ENCODE measurements around the gene CCDC102A. TPM values are rescaled to one million over a fixed set of nuclear protein-coding genes. Genes with fewer than 3 reads are reported as not detected.
A peak's percentile ranks its signal among the peaks of the same experiment; 100 is the strongest.

Gene CCDC102A
- total RNA-seq, 1 donor from 2014 or later, result 5.5 TPM

- intact Hi-C loops (cut with DNase I), result no loop called here
Observed at GRCh38 chr16:57528499-57529390, 7.6 kb downstream of the CCDC102A start.

GRCh38 chr16:57527610-57528360 is 8.6 kb downstream of the CCDC102A start:
- intact Hi-C loops (cut with DNase I), result no loop called here
- no peak for DNase-seq (ENCODE audit: low spot score)

More at GRCh38 chr16:57528499-57529390, 7.6 kb downstream of the CCDC102A start:
- no peak for DNase-seq (ENCODE audit: low spot score)

GRCh38 chr16:57527027-57527426 is 9.3 kb downstream of the CCDC102A start:
- intact Hi-C loops (cut with DNase I), result no loop called here
- no peak for DNase-seq (ENCODE audit: low spot score)

DNA sequence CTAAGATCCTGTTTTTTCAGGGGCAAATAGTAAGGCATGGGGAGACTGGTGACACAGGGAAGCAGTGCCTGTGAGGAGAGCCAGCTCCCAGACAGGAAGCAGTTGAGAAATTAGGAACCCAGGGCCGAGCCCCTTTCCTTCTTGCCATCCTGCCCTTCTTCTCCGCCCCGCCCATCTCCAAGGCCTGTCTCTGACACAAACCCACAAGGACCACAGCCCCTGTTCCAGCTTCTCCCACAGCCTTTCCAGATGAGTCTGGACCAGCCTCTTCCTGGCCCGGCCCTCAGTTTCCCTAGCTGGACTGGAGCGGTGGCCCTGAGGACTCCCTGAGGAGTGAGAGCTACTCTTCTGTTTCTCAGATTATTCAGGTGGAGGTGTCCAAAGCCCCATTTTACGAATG is 9.9 kb downstream of the CCDC102A start:
- intact Hi-C loops (cut with DNase I), result no loop called here
- no peak for DNase-seq (ENCODE audit: low spot score)

DNA sequence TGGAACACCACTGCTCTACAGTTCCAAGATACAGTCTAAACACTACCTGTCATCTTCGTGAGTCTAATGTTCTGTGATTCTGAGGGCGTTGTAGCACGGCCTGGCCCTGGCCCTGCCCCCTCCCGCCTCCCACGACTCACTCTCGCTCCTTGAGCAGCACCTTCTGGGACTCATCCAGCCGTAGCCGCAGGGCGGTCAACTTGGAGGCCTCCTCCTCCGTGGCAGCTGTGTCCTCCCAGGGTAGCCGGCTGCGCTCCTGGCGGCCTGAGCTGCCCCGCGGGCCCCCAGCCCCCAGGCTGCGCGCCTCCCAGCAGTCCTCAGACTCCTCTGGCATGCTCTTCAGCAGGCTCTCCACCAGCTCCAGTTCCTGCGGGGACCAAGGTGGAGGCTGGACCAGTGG is 10.6 kb downstream of the CCDC102A start:
- DNase-seq (ENCODE audit: low spot score), result no peak
- intact Hi-C loops (cut with DNase I), result no loop called here

DNA sequence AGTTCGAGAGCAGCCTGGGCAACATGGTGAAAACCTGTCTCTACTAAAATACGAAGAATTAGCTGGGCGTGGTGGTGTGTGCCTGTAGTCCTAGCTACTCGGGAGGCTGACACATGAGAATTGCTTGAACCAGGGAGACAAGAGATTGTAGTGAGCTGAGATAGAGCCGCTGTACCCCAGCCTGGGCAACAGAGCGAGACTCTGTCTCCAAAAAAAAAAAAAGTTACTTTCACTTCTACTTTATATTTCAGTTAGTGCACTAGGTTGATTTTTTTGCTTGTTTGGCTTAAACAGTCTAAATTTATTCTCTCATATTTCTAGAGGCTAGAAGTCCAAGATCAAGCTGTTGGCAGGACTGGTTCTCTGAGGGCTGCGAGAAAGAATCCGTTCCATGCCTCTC is 13.4 kb downstream of the CCDC102A start:
- intact Hi-C loops (cut with DNase I), result loop anchor here (5.0 kb wide), 1 partner anchor 221 kb away; no protein-coding TSS in a partner anchor
- no peak for DNase-seq (ENCODE audit: low spot score)

DNA sequence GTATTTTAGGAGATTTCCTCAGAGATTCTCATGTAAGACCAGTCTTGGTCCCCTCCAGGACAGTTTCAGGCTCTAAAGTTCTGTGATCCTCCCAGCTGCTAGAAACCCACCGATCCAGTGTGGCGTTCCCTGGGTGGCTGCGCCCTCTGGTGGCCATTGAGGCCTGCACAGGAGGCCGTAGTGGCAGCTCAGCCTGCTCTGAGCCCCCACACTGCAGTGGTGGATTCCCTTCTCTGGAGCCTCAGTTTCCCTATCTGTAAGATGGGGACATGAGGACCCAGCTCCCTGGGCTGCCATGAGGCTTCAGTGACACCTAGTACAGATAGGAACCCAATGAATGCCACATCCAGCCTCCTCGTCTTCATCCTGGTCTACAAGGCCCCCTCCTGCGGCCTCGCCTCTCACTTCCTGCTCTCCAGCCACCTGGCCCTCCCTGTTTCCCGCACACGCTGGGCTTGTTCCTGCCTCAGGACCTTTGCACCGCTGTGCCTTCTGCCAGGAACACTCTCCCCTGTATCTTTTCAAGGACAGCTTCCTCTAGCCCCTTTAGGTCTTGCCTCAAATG is 16.5 kb downstream of the CCDC102A start:
- peak; percentile 89 for DNase-seq (ENCODE audit: low spot score)
- intact Hi-C loops (cut with DNase I), result loop anchor here (2.0 to 5.0 kb wide), 3 partner anchors 43 to 218 kb away; no protein-coding TSS in a partner anchor

GRCh38 chr16:57518922-57519321 is 17.4 kb downstream of the CCDC102A start:
- intact Hi-C loops (cut with DNase I), result loop anchor here (2.0 to 5.0 kb wide), 2 partner anchors 42 to 100 kb away; no protein-coding TSS in a partner anchor
- DNase-seq (ENCODE audit: low spot score), result no peak

DNA sequence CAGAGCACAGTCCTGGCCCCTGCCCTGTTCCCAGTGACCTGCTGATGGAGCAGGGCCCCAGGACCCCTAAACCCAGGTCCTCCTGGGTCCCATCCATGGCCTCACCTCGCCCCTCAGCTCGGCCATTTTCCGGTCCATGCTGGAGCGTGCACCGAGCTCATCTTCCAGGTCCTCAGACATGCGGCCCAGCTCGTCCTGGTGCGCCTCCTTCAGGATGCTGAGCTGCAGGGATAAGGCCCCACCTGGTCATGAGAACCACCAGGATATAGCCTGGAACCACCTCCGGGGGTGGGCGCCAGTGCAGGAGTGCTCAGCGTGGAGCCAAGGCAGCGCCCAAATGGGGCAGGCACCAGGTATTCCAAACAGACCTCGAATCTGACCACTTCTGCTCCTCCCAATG is 17.9 kb downstream of the CCDC102A start:
- no peak for DNase-seq (ENCODE audit: low spot score)
- intact Hi-C loops (cut with DNase I), result loop anchor here (2.0 to 5.0 kb wide), 2 partner anchors 41 to 100 kb away; no protein-coding TSS in a partner anchor

DNA sequence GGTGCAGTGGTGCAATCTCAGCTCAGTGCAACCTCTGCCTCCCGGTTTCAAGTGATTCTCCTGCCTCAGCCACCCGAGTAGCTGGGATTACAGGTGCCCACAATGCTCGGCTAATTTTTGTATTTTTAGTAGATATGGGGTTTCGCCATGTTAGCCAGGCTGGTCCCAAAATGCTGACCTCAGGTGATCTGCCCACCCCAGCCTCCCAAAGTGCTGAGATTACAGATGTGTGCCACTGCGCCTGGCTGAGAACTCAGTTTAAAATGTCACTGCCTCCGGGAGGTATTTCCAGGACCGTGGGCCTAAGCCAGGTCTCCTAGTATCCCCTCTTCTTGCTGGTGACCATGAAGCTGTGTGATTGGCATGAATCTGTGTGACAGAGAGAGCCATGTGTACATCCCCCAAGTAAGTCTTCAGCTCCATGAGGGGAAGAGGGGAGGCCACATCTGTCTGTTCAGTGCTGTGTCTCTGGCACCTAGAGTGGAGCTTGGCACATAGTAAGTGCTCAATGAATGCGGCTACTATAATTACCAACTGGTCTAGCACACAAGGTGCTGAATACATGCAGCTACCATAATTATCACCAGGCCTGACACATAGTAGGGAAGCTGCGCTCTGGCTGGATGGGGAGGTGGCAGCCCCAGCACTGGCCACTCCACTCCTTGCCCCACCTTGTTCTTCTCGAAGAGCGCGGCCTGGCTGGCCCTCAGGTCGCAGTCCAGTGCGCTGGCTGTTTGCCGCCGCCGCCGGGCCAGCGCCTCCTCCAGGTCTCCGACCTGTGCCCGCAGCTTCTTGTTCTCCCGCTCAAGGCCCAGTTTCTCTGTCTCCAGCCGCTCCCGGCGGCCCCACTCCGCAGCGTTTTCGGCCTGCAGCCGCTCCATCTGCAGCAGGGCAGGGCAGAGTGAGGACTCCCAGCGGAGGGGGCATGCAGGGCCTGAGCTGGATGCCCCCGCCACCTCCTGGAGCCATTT is 18.7 kb downstream of the CCDC102A start:
- DNase-seq (ENCODE audit: low spot score), result no peak
- intact Hi-C loops (cut with DNase I), result loop anchor here (2.0 to 5.0 kb wide), 2 partner anchors 40 to 99 kb away; no protein-coding TSS in a partner anchor

- DNase-seq (ENCODE audit: low spot score), result no peak
- intact Hi-C loops (cut with DNase I), result loop anchor here (5.0 kb wide), 1 partner anchor 39 kb away; no protein-coding TSS in a partner anchor
Observed at GRCh38 chr16:57516773-57517172, 19.6 kb downstream of the CCDC102A start.

GRCh38 chr16:57516176-57516725 is 20.1 kb downstream of the CCDC102A start:
- intact Hi-C loops (cut with DNase I), result loop anchor here (5.0 kb wide), 1 partner anchor 39 kb away; no protein-coding TSS in a partner anchor
- DNase-seq (ENCODE audit: low spot score), result no peak

DNA sequence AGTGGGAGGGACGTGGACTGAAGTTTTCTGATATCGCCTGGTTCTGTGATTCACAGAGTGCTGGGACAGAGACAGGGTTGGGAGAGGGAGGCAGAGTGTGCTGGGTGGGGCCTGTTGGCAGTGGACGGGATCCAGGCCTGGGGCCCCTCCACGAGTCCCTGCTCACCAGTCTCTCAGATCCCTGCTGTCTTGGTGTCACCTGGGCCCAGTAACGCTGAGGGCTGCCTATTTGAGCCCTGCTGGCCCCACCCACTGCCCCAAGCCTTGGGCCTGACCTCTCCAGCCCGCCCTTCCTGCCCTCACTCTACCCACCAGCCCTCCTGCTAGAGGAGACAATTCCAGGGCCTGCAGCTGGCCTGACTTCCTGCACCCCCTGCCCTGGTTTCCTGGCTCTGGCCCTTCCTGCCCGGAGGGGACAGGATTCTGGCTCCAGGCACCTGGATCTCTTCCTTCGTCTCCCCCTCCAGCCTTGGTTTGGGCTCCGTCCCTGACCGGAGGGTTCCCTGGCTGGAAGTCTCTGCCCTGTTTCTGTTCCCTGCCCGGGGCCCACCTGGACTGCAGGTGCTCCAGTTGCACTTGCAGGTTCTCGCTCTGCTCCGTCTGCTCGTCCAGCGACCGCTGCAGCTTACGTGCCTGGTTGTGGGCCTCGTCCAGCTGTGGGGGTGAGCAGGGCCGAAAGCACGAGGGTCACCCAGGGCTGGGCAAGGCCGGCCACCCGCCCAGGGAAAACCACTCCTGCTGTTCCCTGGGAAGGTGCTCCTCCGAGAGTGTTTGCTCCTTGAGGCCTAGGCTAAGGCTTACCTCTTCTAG is 21.4 kb downstream of the CCDC102A start:
- no peak for DNase-seq (ENCODE audit: low spot score)

DNA sequence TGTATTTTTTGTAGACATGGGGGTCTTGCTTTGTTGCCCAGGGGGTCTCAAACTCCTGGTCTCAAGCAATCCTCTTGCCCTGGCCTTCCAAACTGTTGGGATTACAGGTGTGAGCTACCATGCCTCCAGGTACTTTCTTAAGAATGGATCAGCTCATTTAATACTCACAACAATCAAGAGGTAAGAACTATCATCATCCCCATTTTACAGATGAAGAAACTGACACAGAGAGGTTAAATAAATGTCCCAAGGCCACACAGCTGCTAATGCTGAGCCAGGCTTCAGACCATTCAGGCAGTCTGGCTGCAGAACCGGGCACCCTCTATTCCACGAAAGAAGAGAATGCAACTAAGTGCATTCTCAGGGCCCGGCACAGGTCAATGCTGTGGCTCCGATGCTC is 22.0 kb downstream of the CCDC102A start:
- intact Hi-C loops (cut with DNase I), result no loop called here
- no peak for DNase-seq (ENCODE audit: low spot score)

More for the DNA sequence above, 21.4 kb downstream of the CCDC102A start:
- intact Hi-C loops (cut with DNase I), result loop anchor here (5.0 kb wide), 1 partner anchor 38 kb away; no protein-coding TSS in a partner anchor

GRCh38 chr16:57513371-57514102 is 22.8 kb downstream of the CCDC102A start:
- intact Hi-C loops (cut with DNase I), result no loop called here
- no peak for DNase-seq (ENCODE audit: low spot score)

DNA sequence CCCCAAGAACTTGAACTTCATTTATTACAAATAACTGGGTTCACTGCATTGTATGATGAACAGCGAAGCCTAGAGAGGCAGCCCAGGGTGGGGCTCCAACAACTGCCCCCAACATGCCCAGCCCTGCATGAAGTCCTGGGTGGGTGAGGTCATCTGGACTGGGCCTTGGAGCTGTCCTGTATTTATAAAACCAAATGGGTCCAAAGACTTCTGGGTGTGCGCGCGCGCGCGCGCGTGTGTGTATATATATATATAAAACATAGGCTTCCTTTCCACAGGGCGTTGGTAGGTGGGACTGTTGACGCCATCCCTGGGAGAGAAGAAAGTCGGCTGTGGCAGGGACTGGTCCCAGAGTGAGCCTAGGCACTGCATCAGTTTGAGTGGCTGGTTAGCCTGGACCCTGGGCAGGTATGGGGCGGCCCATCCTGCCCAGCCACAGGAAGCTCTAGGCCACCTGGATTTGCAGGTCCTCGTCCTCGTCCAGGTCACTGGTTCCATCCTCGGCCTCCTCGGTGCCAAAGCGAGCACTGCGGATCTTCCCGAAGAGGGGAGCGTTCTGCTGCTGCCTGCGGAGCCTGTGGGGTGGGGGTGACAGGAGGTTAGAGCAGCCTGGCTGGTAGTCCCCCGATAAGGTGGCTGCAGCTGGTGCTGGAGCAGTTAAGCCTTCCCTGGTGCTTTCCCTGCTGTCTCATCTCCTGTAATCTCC is 23.9 kb downstream of the CCDC102A start:
- intact Hi-C loops (cut with DNase I), result no loop called here
- DNase-seq (ENCODE audit: low spot score), result no peak

Data from cardiac septum (tissue), 1 donor.